IMR-90 (cell line): ENCODE results near the gene FAF2. TPM values are rescaled to one million over a fixed set of nuclear protein-coding genes. Genes with fewer than 3 reads are reported as not detected.

Experiments used
- ATAC-seq: fragments of 200-7000 bp; cut with Tn5 transposase; 2 replicates; pipeline ENCODE4 v1.9.1; 2020; ENCODE audit warnings: low read depth, mild to moderate bottlenecking, moderate library complexity
- BruUV-seq: library from RNA; stranded (reverse); fragments of 400-500 nt; replicated peaks from 2 replicates; lab custom pipeline; 2021; lab: Mats Ljungman, UMichigan
- CTCF ChIA-PET: fragments of 300-600 bp; formaldehyde crosslinking; extraction: SDS; loops from one replicate; lab custom pipeline; 2021; ENCODE audit warnings: antibody characterized with exemption; lab: Yijun Ruan, JAX
- POLR2A ChIA-PET: fragments of 300-600 bp; sonication (Branson Sonifier 250); formaldehyde crosslinking; loops from one replicate; lab custom pipeline; 2022; ENCODE audit warnings: antibody characterized with exemption; ENCODE audit not compliant: unreplicated experiment; lab: Charles Lee
- DNase-seq: peaks from one replicate; pipeline ENCODE4 v3.0.0; 2013
- H2AFZ ChIP-seq: replicated peaks from 2 replicates; pipeline ENCODE3; 2013; ENCODE audit warnings: low read length, mild to moderate bottlenecking; ENCODE audit not compliant: poor library complexity
- H2AK5ac ChIP-seq: 2 replicates; pipeline ENCODE4 v1.6.1; 2013; ENCODE audit warnings: low read depth, low read length, inconsistent platforms
- H2AK9ac ChIP-seq: replicated peaks from 2 replicates; pipeline ENCODE3; 2013; ENCODE audit warnings: mild to moderate bottlenecking, low read depth, low read length, moderate library complexity; ENCODE audit not compliant: poor library complexity
- H2BK120ac ChIP-seq: 2 replicates; pipeline ENCODE4 v1.6.1; 2013; ENCODE audit warnings: low read depth, low read length, inconsistent platforms
- H2BK15ac ChIP-seq: 3 replicates; pipeline ENCODE4 v1.6.1; 2013; ENCODE audit warnings: low read depth, low read length, inconsistent platforms
- H2BK20ac ChIP-seq: 2 replicates; pipeline ENCODE4 v1.6.1; 2013; ENCODE audit warnings: low read depth, mild to moderate bottlenecking, inconsistent platforms, low read length, moderate library complexity
- H2BK5ac ChIP-seq: 2 replicates; pipeline ENCODE4 v1.6.1; 2013; ENCODE audit warnings: mild to moderate bottlenecking, low read depth, low read length, inconsistent platforms; ENCODE audit not compliant: poor library complexity, severe bottlenecking
- H3K14ac ChIP-seq: replicated peaks from 2 replicates; pipeline ENCODE4 v1.6.1; 2013; ENCODE audit warnings: low read depth, low read length, inconsistent platforms
- H3K18ac ChIP-seq: 2 replicates; pipeline ENCODE4 v1.6.1; 2013; ENCODE audit warnings: low read depth, low read length, control low read depth
- H3K23ac ChIP-seq: 2 replicates; pipeline ENCODE4 v1.6.1; 2013; ENCODE audit warnings: low read depth, low read length, inconsistent platforms
- H3K27ac ChIP-seq: 2 replicates; pipeline ENCODE4 v1.5.1; 2013; ENCODE audit warnings: mild to moderate bottlenecking, control low read depth, low read length; ENCODE audit not compliant: insufficient read depth
- H3K27me3 ChIP-seq: 2 replicates; pipeline ENCODE4 v1.6.1; 2013; ENCODE audit warnings: low read length; ENCODE audit not compliant: control insufficient read depth, insufficient read depth
- H3K36me3 ChIP-seq: 2 replicates; pipeline ENCODE4 v1.6.1; 2013; ENCODE audit warnings: low read length, mixed read lengths; ENCODE audit not compliant: control insufficient read depth, insufficient read depth
- H3K4ac ChIP-seq: 2 replicates; pipeline ENCODE4 v1.6.1; 2013; ENCODE audit warnings: low read depth, low read length, inconsistent platforms
- H3K4me1 ChIP-seq: 2 replicates; pipeline ENCODE4 v1.6.1; 2013; ENCODE audit warnings: low read length, mixed read lengths; ENCODE audit not compliant: control insufficient read depth, insufficient read depth
- H3K4me2 ChIP-seq: 2 replicates; pipeline ENCODE4 v1.6.1; 2013; ENCODE audit warnings: low read depth, mild to moderate bottlenecking, control low read depth, low read length, moderate library complexity
- H3K4me3 ChIP-seq: 2 replicates; pipeline ENCODE4 v1.5.1; 2013; ENCODE audit warnings: low read depth, mild to moderate bottlenecking, control low read depth, low read length, moderate library complexity; ENCODE audit not compliant: insufficient read depth
- H3K56ac ChIP-seq: 2 replicates; pipeline ENCODE4 v1.6.1; 2013; ENCODE audit warnings: low read length, inconsistent platforms; ENCODE audit not compliant: insufficient read depth; ENCODE audit errors: extremely low read depth
- H3K79me1 ChIP-seq, 2 experiments: 2 replicates each; pipeline ENCODE4 v1.6.1; 2013; ENCODE audit warnings: low read length in 2 of 2, inconsistent platforms in 1 of 2, low read depth in 1 of 2
- H3K9ac ChIP-seq: 2 replicates; pipeline ENCODE4 v1.6.1; 2013; ENCODE audit warnings: low read depth, low read length, control low read depth
- H3K9me1 ChIP-seq: 2 replicates; pipeline ENCODE4 v1.6.1; 2013; ENCODE audit warnings: low read length, inconsistent platforms; ENCODE audit not compliant: insufficient read depth
- H3K9me3 ChIP-seq: 2 replicates; pipeline ENCODE4 v1.6.1; 2013; ENCODE audit warnings: low read length; ENCODE audit not compliant: control insufficient read depth, insufficient read depth
- H4K20me1 ChIP-seq: 2 replicates; pipeline ENCODE4 v1.6.1; 2013; ENCODE audit warnings: low read length, inconsistent platforms; ENCODE audit not compliant: insufficient read depth
- H4K5ac ChIP-seq: 2 replicates; pipeline ENCODE4 v1.6.1; 2013; ENCODE audit warnings: mild to moderate bottlenecking, low read depth, low read length, control low read depth
- H4K8ac ChIP-seq, 2 experiments: 2 replicates each; pipeline ENCODE4 v1.6.1; 2013; ENCODE audit warnings: low read depth in 2 of 2, low read length in 2 of 2, control low read depth in 1 of 2, inconsistent platforms in 1 of 2
- H4K91ac ChIP-seq: 2 replicates; pipeline ENCODE4 v1.6.1; 2013; ENCODE audit warnings: low read depth, low read length, inconsistent platforms; ENCODE audit not compliant: insufficient read depth
- BHLHE40 ChIP-seq: fragments of 150-350 bp; IDR thresholded peaks from 2 replicates; pipeline ENCODE4 v1.6.1; 2016; ENCODE audit warnings: mild to moderate bottlenecking, low read depth, low read length
- CEBPB ChIP-seq: IDR thresholded peaks from 2 replicates; pipeline ENCODE4 v1.6.1; 2012; ENCODE audit warnings: low read depth, low read length, improper control_type of control experiment
- CHD1 ChIP-seq: IDR thresholded peaks from 2 replicates; pipeline ENCODE4 v1.6.1; 2012; ENCODE audit warnings: low read depth, low read length, improper control_type of control experiment
- ELK1 ChIP-seq: fragments of 150-350 bp; IDR thresholded peaks from 2 replicates; pipeline ENCODE4 v1.6.1; 2016; ENCODE audit warnings: low read depth, mild to moderate bottlenecking, low read length, moderate library complexity, borderline replicate concordance
- FOS ChIP-seq: fragments of 150-350 bp; IDR thresholded peaks from 2 replicates; pipeline ENCODE4 v1.6.1; 2016; ENCODE audit warnings: low read depth, low read length
- MAFK ChIP-seq: IDR thresholded peaks from 2 replicates; pipeline ENCODE4 v1.6.1; 2012; ENCODE audit warnings: low read depth, low read length, improper control_type of control experiment
- MXI1 ChIP-seq: IDR thresholded peaks from 2 replicates; pipeline ENCODE4 v1.6.1; 2012; ENCODE audit warnings: low read depth, mild to moderate bottlenecking, low read length, moderate library complexity, borderline replicate concordance
- NFE2L2 ChIP-seq: fragments of 150-350 bp; IDR thresholded peaks from 2 replicates; pipeline ENCODE4 v1.6.1; 2016; ENCODE audit warnings: low read depth, mild to moderate bottlenecking, low read length
- POLR2A ChIP-seq: IDR thresholded peaks from 2 replicates; pipeline ENCODE4 v1.6.1; 2012; ENCODE audit warnings: mild to moderate bottlenecking, low read depth, low read length
- RAD21 ChIP-seq: IDR thresholded peaks from 2 replicates; pipeline ENCODE4 v1.6.1; 2012; ENCODE audit warnings: low read length, improper control_type of control experiment
- RCOR1 ChIP-seq: IDR thresholded peaks from 2 replicates; pipeline ENCODE4 v1.6.1; 2012; ENCODE audit warnings: mild to moderate bottlenecking, low read length, improper control_type of control experiment; ENCODE audit not compliant: insufficient replicate concordance
- RFX5 ChIP-seq: IDR thresholded peaks from 2 replicates; pipeline ENCODE4 v1.8.0; 2012; ENCODE audit warnings: low read depth, mild to moderate bottlenecking, low read length, moderate library complexity
- SMC3 ChIP-seq: fragments of 150-350 bp; IDR thresholded peaks from 2 replicates; pipeline ENCODE4 v1.6.1; 2016; ENCODE audit warnings: low read depth, mild to moderate bottlenecking, antibody characterized with exemption, low read length, moderate library complexity
- USF2 ChIP-seq: fragments of 150-350 bp; IDR thresholded peaks from 2 replicates; pipeline ENCODE4 v1.6.1; 2017; ENCODE audit warnings: mild to moderate bottlenecking, antibody characterized with exemption, low read length, low read depth
- WGBS, 2 experiments: methylation state at CpG; one replicate each; pipeline versions ENCODE4 v1.1.5 to v1.1.7; 2013; ENCODE audit warnings: missing lambda C conversion rate in 2 of 2; ENCODE audit not compliant: insufficient read length in 1 of 2; ENCODE audit errors: extremely low coverage in 2 of 2; 5-methylcytosine and 5-hydroxymethylcytosine counted together
- dilution Hi-C: fragments of 300-500 bp; cut with HindIII; formaldehyde crosslinking; loops from one replicate; pipeline ENCODE4 v1.14.3; 2018; ENCODE audit warnings: low sequenced_read_pairs; ENCODE audit not compliant: unreplicated experiment
- in situ Hi-C: fragments of 300-500 bp; cut with MboI; formaldehyde crosslinking; loops from 3 replicates; pipeline ENCODE4 v1.14.3; 2019; ENCODE audit warnings: low sequenced_read_pairs, inconsistent platforms, mixed read lengths
- intact Hi-C: fragments of 100-400 bp; cut with micrococcal nuclease; formaldehyde crosslinking; loops from 2 replicates; pipeline ENCODE4 v1.10.0; 2022
- polyA plus RNA-seq, 3 experiments: library from polyadenylated mRNA; depleted of rRNA; stranded (reverse); fragments of >200 nt; gene quantifications; 2 replicates each; pipeline ENCODE4 v1.2.3, GENCODE V29; 2012; ENCODE audit warnings: low replicate concordance in 1 of 3
- total RNA-seq: library from RNA; depleted of rRNA; stranded (reverse); fragments of >200 nt; gene quantifications from 2 replicates; pipeline ENCODE4 v1.2.3, GENCODE V29; 2012
- TF ChIP-seq, protein P1 (sequence below): conservative IDR thresholded peaks from 2 replicates; pipeline ENCODE4 v1.5.1; 2012; ENCODE audit warnings: mild to moderate bottlenecking, low read depth, low read length, improper control_type of control experiment

The FAF2 gene
- total and polyA plus RNA-seq, 2 of the 4 experiments (the other 2 are of a cell fraction): 32.9 to 47.0 TPM

DNA sequence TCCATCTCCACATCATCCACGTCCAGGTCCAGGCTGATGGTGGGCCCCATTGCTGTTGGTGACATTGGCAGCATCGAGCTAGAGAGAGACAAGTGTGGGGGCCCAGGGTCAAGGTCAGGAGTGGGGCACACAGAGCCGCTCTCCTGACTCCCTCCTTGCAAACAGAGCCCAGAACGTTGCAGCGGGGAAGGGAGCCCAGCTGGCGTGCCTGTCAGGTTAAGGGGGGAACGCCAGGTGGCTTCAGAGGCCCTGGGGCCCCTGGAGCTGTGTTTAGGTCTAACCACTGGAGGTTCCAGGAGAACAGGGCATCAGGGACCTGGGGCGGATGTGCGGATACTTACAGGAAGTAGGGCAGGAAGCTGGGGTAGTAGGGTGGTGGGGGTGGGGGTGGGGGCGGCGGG is 81.6 kb downstream of the FAF2 start:
- no peak for DNase-seq
- no peak overlapping the region for H3K9ac ChIP-seq
- no peak for ATAC-seq
- no peaks in the 10 kb centered on the region for H3K9me3 ChIP-seq
- H3K27me3 ChIP-seq: no peaks in the 10 kb centered on the region
- no peak overlapping the region for H2AK5ac ChIP-seq
- no peak overlapping the region for H3K4ac ChIP-seq
- no peak overlapping the region for H3K56ac ChIP-seq
- peaks cover 11 to 33% of the 10 kb centered on the region in 2 experiments for H3K79me1 ChIP-seq
- H2AFZ ChIP-seq: no peak overlapping the region
- in situ Hi-C loops: no loop called here
- no peak for TF ChIP-seq SMC3
- TF ChIP-seq MXI1: no peak
- no peak for TF ChIP-seq CEBPB
- TF ChIP-seq RFX5: no peak
- no peak for TF ChIP-seq MAFK
- no peak for TF ChIP-seq RCOR1
- TF ChIP-seq, protein P1, sequence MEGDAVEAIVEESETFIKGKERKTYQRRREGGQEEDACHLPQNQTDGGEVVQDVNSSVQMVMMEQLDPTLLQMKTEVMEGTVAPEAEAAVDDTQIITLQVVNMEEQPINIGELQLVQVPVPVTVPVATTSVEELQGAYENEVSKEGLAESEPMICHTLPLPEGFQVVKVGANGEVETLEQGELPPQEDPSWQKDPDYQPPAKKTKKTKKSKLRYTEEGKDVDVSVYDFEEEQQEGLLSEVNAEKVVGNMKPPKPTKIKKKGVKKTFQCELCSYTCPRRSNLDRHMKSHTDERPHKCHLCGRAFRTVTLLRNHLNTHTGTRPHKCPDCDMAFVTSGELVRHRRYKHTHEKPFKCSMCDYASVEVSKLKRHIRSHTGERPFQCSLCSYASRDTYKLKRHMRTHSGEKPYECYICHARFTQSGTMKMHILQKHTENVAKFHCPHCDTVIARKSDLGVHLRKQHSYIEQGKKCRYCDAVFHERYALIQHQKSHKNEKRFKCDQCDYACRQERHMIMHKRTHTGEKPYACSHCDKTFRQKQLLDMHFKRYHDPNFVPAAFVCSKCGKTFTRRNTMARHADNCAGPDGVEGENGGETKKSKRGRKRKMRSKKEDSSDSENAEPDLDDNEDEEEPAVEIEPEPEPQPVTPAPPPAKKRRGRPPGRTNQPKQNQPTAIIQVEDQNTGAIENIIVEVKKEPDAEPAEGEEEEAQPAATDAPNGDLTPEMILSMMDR: no peak
- TF ChIP-seq RAD21: no peak
- no peak for TF ChIP-seq BHLHE40
- no peak for TF ChIP-seq USF2
- no peak for TF ChIP-seq FOS
- no peak for TF ChIP-seq NFE2L2
- no peak for TF ChIP-seq CHD1
- no peak for TF ChIP-seq ELK1
- TF ChIP-seq POLR2A: no peak
- H3K23ac ChIP-seq: no peak overlapping the region
- ChIA-PET CTCF (no interaction called here), POLR2A (no interaction called here)
- H2BK20ac ChIP-seq: no peak overlapping the region
- H2BK5ac ChIP-seq: no peak overlapping the region
- peaks cover 18% of the 10 kb centered on the region for H4K20me1 ChIP-seq
- H2BK15ac ChIP-seq: no peak overlapping the region
- no peak overlapping the region for H3K4me2 ChIP-seq
- no peak overlapping the region for H3K4me3 ChIP-seq
- H2AK9ac ChIP-seq: no peak overlapping the region
- H3K27ac ChIP-seq: no peak overlapping the region
- 100% methylated on average over 2 of the region's 11 CpGs; no CpG with 5 or more reads in 1 of the 2 experiments for WGBS, 2 experiments
- H3K4me1 ChIP-seq: peaks cover 15% of the 10 kb centered on the region
- H3K36me3 ChIP-seq: peaks cover 43% of the 10 kb centered on the region
- no TSS peak for BruUV-seq
- H3K14ac ChIP-seq: no peak overlapping the region
- intact Hi-C loops: no loop called here
- H2BK120ac ChIP-seq: no peak overlapping the region
- no peak overlapping the region for H3K18ac ChIP-seq
- dilution Hi-C loops: no loop called here
- H4K8ac ChIP-seq: no peak overlapping the region
- H3K9me1 ChIP-seq: peaks cover 7% of the 10 kb centered on the region; the same call in 1 of the 2 replicates
- H4K91ac ChIP-seq: no peak overlapping the region
- no peak overlapping the region for H4K5ac ChIP-seq
